EH (cell line): ENCODE measurements around the gene MFGE8.

ENCODE experiments used
- DNase-seq: peaks from one replicate; pipeline ENCODE4 v3.0.0-alpha.2; 2015; ENCODE audit warnings: low read depth

MFGE8 gene

DNA sequence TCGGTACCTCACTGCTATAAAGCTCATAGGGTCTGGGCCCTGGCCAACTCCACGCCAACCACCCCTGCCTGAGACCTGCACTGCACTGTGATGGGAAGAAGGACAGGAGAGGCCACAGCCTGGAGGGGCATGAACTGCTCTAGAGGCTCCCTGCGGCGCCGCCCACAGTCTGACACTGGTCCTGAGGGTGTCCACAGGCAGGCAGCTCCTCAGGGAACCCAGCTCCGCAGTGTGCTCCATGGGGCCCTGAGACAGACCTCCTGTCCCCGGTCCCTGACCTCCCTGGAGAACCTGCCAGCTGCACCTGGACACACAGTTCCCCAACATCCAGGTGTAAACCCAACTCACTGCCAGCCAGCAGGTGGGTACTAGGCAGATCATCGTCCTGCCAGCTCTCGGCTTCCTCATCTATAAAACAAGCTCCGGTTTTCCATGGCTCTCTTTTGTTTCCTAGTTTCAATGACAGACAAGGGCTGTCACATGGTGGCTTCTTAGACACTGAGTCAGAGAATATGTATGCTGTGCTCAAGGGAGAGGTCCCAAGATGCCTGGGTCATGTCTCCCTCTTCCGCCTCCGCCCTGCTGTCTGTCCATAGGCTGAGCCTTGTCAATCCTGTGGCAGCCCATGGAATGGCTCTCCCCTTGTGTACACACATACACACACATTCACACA lies 12.7 kb downstream of the MFGE8 start:
- DNase-seq = peak; percentile 84

DNA sequence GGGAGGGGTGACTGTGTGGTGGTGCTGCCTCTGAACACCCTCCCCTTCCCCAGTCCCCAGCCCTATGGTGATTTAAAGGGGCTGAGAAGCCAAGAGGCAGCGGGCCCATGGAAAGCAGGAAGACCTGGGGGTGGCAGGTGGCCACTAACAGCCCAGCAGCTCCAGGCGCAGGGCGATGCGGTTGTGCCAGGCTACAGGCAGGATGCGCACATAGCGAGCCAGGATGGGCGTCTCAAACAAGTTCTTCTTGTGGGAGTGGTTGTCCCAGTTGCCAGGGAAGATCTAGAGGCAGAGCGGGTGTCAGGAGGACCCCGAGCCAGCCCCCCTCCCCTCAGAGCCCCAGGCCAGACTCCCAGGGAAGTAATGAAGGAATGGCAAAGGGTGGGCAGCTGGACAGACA lies 13.9 kb downstream of the MFGE8 start:
- DNase-seq = no peak

DNA sequence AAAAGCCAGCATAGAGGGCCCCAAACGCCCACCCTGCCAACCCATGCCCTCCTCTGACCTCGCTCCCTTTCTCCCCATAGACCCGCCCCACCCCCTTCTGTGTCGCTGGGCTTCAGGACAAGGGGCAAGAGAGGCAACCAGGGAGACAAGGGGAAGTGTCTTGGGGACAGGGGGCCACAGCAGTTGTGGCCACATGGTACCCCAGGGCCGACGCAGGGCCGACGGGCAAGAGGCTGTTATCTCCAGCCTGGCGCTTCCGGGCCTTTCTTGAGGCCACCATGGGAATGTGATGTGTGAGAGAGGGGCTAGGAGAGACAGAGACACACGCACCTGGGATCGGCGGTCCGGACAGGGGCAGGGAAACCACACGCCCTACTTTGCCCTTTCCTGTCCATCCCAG lies 14.4 kb downstream of the MFGE8 start:
- DNase-seq = no peak

DNA sequence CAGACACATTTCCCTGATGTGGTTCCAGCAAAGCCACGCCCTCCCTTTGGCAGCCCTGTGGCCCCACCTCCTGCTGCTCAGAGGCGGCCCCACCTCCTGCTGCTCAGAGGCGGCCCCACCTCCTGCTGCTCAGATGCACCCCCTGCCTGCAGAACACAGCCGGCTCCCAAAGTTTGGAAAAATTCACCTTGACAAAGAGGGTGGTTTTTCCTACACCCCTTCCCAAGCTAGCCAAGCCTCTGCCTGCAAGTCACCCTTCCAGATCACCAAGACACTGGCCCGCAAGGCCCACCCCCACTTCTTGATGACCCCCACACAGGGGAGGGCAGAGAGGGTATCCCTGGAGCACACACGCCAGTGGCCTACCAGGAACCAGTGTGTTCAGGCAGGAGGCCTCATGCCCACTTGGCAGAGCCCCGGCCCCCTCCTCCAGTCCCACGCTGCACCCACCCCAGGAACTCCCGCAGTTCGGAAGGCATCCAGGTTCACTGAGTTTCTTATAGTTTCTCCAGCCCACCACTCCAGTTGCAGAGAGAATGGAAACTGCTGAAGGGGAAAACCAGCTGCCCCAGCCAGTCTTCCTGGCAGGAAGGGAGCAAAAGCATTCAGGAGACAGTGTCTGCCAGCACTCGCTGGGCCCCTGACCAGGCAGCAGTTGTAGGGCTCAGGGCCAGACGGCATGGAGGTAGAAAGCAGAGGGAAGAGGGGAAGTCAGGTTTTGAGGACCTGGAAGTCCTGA lies 15.6 kb downstream of the MFGE8 start:
- peak; percentile 88 for DNase-seq

DNA sequence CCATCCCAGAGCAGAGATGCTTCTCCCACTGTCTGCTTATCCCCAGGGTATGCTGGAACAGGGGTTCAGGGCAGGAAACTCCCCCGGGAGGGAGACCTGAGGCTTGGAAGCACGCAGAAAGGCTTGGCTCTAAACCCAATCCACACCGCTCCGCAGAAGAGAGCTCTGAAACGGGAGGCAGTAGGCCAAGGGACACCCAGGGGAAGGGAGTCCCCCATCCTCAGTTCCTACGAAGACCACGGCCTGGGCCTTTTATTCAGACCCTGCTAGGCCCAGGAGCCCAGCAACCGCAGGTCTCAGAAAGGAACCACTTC lies 16.1 kb downstream of the MFGE8 start:
- DNase-seq = no peak

DNA sequence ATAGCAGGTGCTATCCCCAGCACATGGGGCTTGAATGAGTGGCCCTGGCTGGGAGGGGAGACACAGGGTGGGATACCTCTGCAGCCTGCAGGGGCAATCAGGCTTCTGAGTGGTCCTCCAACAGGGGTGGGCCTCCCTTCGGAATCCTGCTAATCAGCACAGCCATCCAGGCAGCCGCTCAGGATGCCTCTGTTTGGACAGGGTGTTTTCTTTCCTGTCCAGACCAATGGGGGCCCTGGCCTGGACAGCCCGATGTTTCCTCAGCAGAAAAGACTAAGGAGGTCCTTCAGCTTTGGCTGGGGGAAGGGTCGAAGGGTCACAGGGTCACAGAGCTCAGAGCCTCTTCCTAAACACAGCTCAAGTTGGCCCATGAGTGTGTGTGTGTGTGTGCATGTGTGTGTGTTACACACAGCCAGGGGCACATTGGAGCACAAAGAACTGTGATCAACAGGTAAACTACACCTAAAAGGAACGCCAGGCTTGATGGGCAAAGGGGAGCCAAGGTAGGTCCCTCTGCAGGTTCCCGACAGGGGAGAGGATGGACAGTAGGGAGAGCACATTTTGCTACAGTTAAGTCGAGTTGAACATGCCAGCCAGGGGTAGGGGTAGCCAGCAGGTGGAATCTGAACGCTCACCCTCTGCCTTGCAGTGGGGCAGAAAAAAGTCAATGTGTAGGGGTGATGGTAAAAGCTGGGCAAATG lies 16.7 kb downstream of the MFGE8 start:
- no peak for DNase-seq

DNA sequence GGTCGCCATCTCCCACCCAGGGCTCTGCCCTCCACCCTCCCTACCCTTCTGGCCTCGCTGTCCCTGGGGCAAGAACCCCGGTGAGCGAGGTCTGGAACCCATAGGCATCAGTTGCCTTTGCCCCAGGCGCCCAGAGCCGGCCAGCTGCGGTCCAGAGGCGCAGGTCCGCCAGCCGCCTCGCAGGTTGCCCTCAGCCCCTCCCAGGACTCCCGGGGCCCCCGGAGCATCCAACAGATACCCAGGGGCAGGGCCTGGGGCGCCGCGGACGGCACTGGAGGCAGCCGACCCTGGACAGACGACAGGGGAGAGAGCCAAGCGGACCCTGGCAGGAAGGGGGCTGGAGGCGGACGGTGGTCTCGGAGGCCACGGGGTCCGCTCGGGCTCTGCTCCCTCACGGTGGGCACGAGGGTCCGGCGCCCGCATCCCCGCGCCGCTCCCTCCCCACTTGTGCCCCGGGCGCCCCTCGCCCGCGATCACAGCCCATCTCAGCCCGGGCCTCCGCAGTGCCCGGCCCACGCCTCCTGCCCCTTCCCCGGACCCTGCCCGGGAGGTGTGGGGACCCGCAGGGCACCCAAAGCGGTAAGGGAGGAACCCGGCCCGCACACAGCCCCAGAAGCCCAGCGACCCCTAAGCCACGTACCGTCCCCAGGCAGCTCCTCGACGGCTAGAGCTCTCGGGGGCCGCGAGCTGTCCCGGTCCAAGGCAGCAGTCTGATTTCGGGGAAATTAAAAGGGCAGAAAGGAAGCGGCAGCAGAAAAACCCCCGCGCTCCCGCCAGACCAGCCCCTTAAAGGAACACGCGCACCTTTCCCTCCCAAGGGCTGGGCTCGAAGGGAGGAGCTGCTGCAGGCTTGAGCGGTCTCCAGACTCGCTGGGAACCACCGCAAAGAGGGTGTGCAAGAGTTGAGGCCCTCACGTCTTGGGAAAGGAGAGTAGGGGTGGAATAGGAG lies 18.1 kb downstream of the MFGE8 start, which contains the start of gene HAPLN3:
HAPLN3 (minus strand) TSS at position 726 of the 949 bp plus-strand sequence. CDS start 8,246 bp downstream, outside the sequence.
- DNase-seq = peak; percentile 65

DNA sequence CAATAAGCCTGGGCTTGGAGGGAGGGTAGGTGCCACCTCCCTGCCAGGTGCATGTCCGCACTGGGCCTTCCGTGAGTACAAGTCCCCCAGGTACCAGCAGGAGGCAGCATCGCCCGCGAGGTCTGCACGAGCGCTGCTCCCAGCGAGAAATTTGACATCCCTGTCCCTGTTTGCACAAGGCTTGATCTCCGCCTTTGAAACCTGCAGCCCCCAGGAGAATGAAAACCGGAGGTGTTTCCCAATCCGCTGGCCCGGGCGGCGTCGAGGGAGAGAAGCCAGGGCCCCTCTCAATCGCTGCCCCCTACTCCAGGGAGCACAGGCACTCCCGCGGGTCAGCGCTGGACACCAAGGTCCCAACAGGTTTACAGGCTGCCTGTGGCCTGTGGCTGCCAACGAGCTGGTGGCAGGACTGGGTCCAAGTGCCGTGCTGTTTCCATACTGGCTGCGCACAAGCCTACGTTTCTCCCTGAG lies 18.8 kb downstream of the MFGE8 start:
- DNase-seq = no peak

DNA sequence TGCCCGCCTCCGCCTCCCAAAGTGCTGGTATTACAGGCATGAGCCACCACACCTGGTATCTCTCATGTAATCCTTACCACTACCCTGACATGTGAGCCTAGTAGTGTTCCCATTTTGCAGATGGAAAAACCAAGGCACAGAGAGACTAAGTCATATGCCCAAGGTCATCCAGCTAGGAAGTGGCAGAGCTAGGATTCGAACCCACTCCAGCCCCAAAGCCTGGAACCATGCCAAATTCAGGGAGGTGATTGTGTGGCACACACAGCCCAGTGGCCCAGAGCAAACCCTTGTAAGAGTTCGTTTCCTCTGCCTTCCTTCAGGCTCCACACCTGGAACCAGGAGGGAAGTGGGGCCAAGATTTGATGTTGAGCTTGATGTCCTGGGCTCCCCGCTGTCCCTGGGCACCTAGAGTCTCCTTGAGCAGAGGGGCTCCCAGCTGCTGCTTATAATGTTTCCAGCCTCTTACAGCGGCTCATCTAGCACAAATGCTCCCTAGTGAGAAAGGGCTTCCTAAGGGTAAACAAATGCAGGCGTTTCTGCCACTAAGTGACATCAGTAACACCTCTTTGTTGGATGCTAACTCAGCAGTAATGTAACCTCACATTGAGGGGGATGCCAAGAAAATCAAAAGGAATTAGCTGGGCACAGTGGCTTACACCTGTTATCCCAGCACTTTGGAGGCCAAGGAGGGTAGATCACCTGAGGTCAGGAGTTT lies 21.5 kb downstream of the MFGE8 start:
- no peak for DNase-seq

DNA sequence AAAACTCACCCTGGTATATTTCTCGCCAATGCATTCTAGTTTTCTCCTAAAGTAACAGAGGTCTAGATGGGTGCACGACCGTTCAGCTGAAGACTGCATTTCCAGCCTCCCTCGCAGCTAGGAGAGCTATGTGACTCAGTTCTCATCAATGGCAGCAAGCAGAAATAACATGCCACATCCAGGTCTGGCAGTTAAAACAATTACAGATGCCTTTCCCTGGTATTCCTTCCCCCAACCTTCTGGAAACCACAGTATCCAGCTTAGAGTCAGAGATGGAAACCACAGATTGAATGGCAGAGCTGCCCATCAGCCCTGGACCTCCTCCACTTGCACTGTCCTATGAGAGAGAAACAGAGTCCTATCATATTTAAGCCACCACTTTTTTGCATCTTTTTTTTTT lies 22.7 kb downstream of the MFGE8 start:
- peak; percentile 75 for DNase-seq

DNA sequence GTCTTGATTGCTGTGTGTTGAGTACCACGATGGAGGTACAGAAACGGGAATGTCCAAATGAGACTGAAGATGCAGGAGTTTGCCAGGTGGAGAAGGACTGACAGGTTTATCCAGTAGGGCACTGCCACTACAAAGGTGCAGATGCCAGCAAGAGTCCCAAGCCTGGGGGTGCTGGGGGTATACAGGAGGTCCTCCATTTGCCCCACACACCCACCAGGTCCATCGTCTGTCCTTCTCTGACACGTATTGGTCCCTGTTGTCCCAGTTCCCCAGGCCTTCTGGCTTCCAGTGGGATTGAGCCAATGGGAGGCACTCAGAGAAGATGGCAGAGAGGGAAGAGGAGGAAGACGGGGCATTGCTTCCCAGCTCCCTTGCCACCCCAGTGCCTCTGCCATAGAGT lies 24.5 kb downstream of the MFGE8 start:
- no peak for DNase-seq

DNA sequence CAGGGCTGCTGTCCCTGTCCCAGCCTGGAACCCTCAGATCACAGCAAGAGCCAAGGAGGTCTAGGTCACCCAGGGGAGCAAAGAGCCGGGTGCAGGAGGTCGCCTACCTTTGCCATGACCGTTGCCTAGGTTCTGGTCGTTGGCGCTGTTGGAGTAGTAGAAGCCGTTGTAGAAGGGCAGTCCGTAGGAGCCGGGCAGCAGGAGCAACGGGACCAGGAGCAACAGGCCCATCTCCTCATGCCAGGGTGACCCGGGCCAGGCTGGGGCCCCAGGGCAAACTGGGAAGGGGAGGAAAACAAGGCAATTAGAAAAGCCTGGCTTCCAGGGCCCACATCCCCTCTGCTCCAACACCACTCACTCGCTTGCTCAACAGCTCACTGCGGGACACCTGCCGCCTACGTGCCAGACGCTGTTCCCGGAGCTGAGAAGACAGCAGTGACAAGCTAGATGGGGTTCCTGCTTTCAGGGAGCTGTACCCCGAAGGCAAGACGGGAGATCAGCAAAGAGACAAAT lies 26.1 kb downstream of the MFGE8 start:
- no peak for DNase-seq

DNA sequence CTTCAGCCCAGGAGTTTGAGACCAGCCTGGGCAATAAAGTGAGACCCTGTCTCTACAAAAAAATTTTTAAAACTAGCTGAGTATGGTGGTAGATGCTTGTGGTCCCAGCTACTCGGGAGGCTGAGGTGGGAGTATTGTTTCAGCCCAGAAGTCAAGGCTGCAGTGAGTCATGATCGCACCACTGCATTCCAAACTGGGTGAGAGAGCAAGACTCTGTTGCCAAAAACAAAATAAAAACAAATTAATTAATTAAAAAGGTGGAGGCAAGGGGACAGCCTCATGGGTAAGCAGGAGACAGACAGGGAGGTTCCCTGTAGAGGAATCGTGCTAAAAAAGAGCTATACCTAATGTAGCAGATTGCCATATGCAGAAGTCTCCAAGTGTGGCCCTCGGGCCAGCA lies 30.4 kb downstream of the MFGE8 start:
- DNase-seq = peak; percentile 71

DNA sequence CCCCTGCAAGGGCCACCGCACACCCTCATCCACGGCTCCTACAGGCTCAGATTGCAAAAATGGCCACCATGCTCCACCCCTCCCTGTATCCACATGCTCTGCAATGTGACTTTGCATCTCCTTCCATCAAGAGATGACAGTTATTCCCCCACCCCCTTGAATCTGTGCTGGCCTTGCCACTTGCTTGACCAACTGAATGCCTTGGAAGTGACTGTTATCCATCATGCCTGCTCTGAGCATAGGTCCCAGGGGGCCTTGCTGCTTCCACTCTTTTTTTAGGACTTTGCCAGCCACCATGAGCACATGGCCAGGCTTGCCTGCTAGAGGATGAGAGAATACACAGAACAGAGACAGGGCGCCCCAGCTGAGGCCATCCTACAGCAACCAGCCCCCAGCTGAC lies 31.4 kb downstream of the MFGE8 start:
- peak; percentile 44 for DNase-seq

DNA sequence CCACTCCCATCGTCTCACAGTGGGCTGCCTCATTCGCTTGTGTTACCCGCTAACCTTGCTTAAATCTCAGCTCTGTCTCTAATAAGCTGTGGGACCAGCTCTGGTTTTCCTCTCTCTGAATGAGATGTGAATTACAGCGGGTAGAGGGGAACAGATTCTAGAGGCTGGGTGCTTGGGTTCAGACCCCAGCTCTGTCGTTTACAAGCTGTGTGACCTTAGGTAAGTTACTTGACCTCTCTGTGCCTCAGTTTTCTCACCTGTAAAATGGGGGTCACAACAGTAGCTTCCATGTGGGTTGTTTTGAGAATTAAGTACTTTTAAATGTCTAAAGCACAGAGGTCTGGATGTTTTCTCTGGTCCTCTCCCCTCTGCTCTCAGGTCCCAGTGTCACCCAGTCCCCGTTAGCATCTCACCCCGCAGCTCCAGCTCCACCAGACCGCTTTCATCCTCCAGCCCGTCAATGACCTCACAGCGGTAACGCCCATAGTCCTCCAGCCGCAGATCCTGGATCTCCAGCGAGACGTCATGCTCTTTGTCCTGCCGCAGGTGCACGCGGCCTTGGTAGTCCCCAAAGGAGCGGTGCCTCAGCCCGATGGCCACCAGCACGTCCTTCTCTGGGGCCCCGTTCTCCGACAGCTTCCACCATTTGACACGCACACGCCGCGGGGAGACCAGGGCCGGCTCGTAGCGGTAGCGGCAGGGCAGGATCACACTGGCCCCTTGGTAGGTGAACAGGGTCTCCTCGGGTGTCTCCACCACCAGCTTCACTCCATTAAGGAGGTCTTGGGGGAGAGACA lies 32.0 kb downstream of the MFGE8 start:
- no peak for DNase-seq

DNA sequence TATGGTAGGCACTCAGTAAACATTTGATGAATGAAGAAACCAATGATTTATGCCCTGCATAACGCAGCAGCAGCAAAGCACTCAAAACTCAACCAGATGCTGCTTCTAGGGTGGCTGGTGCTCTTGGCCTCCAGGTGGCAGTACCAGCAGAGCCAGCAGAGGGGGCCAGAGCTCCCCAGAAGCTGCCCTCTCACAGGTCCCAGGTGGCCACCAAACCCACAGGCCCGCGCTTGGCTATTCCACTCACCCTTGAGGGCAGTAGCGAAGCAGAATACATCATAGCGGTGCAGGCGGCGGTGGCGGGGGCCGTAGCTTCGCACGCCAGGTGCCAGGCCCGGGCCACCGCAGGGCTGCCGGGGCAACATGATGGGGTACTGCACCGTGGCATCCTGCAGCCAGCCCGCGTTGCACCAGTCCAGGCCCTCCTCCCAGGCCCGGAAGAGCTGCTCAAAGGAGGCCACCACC lies 34.4 kb downstream of the MFGE8 start:
- DNase-seq = peak; percentile 60

DNA sequence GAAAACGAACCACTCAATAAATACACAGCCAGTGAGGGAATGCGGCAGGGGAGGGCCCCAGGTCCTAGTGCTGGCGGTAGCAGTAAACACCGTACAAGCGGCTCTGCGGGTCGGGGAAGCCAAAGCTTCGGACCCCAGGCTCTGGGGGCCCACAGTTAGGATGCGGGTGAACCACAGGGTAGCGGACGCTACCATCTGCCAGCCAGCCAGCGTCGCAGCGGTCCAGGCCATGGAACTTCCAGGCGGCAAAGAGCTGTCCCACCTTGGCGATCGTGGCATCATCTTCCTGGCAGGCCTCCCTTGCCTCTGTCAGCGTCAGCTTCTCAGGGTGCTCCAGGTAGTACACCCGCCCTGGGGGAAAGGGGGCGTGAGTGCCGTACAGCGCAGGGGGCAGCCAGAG lies 35.3 kb downstream of the MFGE8 start:
- no peak for DNase-seq

DNA sequence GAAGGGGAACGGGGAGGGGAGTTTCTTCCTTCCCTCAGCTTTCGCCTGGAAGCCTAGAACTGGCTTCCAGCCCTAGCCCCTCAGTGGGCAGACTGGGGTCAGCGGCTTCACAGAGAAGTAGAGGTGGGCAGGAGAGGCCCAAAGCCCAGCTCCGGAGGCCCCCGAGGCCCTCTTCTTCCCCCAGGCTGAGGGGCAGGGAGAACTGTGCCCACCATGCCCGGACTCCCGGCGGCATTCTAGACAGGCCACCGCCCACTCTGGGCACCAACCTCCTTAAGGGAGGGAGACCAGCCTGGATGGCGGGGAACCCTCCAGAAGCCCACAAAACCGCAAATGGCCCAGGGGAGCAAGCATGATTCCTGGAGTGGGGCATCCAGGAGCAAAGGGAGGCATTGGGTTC lies 35.8 kb downstream of the MFGE8 start:
- DNase-seq = no peak

DNA sequence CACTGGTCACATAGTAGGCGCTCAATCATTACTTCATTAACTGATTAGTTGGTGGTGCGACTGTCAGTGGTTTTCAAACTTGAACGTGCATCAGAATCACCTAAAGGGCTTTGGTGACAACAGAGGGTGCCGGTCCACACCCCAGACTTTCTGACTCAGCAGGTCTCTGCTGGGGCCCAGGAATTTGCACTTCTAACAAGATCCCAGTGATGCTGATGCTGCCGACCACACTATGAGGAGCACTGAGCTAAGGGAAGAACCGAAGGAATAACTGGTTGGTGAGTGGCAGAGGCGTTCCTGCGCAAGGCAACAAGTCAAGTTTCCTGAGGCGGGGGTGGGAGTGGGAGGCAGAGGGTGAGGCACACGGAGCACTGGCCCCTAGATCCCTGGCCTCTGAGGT lies 36.6 kb downstream of the MFGE8 start:
- DNase-seq = no peak

DNA sequence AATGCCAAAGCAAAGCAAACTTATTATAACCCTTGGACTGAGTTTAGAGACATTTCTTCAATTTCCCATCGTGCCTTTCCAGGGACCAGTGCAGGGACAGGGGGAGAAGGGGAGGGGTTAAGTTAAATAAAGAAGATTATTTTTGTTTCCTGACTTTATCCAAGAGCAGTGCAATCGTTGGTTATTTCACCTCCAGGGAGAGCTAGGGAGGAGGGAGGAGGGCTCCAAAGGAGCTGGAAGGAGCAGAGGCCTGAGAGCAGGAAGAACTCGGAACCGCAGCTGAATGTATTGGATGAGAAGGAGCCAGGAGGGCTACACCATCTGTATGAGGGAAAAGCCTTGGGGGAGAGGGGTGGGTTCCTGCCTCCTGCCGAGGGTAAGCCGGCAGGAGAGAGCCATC lies 38.5 kb downstream of the MFGE8 start:
- no peak for DNase-seq
